RPMI7951 (cell line): ENCODE results near the gene SIAH1. TPM values are rescaled to one million over a fixed set of nuclear protein-coding genes. Genes with fewer than 3 reads are reported as not detected.
A peak's percentile ranks its signal among the peaks of the same experiment; 100 is the strongest.
"Not testable (repeated sequence)": the region's sequence is repeated elsewhere in the genome, so short reads cannot be mapped to it uniquely, and the experiment has no call there.

Source experiments
- DNase-seq: peaks from one replicate; pipeline ENCODE4 v3.0.0-alpha.2; 2012; ENCODE audit warnings: low read depth
- total RNA-seq: library from RNA; depleted of rRNA; stranded (reverse); fragments of >200 nt; shearing (Covaris generic); gene quantifications from 2 replicates; pipeline ENCODE4 v1.2.3, GENCODE V29; 2014; rRNA removed

The SIAH1 gene
- total RNA-seq, 1 experiment from 2014 or later: 28.0 TPM

DNA sequence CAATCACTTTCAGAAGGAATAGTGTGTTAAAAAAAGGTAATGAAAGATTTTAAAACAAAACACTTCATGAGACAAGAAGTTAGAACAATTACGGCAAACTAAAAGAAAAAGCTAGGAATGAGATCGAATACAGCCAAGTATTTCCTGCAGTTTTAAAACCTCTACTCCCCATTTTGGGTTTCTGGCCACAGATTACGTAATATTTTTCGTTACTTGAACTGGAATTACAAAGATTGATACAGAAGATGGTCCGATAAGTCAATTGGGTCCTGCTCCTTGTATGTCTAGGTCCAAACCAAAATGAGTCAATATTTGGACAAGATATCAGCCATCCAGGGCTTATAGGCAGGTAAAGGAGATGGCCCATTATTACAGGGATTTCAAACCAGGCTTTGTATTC, 52.2 kb downstream of the SIAH1 start:
- DNase-seq: no peak

DNA sequence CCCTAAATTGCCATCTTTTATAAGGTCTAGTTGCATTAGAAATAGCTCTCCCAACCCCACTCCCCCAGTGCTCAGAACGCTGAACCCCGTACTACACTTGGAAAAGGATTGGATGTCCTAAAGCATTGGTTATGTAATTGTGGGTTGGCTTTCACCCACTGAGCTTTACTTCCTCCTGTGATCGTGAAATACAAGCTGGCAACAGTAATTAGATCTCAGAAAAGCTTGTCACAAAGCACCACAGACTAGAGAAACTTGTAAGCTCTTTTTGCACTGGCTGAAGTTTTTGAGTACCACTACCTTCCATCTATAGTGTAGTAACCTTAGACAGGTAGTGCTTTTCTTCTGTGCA, 54.4 kb downstream of the SIAH1 start:
- no peak for DNase-seq

DNA sequence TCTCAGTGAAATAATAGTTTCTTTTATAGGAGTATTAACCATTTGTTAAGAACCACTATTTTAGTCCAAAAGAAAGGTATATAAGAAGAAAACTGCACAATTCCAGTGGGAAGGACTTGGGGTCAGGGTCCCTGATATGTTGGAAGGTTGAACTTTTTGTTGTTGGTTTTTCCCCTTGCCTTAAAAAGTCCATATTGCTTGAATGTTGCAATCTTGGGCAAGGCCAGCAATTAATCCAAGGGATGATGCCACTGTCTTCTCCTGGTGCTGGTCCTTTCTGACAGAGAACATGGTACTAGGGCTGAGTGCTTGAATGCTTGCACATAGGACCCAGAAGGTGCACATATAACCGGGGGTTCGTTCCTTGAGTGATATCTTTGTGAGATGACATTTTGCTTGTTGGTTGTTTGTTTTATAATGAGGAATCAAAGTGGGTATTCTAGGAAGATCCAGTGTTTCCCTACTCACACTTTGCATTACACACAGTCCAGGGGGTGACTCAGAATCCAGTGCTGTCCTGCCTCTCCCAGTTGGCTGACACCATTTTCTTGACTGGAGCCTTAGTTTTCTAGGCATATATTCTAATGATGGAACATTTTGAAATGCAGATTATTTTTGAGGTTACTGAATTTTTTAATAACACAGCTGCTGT, 54.9 kb downstream of the SIAH1 start:
- no peak for DNase-seq

DNA sequence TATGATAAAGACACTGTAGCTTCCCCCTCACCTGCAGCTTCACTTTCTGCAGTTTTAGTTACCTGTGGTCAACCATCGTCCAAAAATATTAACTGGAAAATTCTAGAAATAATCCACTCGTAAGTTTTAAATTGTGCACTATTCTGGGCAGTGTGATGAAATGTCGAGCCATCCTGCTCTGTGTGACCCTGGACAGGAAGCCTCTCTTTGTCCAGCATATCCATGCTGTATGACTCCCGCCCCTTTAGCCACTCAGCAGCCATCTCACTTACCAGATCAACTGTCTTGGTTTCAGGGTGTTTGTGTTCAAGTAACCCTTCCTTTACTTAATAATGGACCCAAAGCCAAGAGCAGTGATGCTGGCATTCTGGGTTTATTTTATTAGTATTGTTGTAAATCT, 56.1 kb downstream of the SIAH1 start:
- DNase-seq: no peak

DNA sequence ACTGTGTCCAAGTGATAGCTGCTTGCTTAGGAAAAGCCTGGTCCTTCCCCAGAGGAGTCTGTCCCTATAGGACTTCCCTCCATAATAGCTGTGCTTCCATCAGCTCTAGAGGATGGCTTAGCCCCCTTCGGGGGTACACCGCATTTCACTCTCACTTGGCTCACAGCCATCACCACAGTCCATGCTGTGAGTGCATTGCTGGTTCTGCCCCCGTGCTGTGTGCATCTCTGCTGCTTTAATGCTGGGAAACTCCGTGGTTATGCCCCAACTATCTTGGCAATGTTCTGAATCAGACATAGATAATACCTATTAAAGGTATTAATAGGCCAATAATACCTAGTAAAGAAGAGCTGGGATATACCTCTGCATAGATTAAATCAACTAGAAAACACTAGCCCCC, 58.3 kb downstream of the SIAH1 start:
- no peak for DNase-seq

DNA sequence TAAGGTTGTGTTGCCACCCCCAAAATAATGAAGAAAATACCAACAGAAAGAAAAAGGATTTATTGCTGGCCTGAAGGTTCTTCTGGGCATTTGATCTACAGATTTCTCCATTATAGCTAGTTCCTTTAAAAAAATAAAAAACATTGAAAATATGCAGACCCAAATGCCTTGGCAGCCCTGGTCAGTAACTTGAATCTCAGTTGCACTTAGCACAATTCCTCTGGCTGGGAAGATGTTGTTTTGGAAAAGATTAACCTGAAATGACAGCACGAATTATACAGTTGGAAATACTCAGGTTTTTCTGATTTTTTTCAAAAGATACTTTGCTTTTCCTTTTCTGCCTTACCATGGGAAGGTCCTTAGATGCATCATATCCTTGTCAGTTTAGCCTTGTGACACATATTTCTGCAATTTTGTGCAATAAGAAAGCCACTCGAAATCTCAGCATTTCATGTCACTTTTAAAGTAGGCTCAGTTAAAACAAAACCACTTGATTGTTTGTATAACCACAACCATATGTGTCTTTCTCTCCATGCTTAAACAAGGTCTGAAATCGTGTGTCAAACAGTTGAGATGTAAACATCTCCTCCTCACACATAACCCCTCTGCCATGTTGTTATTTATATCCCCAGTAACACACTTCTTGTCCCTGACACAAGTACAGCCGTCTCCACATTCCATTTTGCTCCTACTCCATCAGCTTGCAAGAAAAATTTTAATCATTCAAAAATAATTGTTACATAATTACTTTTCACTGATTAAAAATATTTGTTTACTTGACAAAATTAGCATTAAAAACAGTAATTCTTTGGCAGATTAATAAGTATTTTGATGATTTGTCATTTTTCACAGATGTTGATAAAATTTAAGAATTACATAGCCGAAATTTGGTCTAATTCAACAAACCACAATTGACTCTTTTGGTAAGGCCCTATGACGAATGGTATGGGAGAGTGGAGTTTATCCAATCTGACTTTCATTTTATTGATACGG, 61.1 kb downstream of the SIAH1 start:
- DNase-seq: peak; percentile 27

DNA sequence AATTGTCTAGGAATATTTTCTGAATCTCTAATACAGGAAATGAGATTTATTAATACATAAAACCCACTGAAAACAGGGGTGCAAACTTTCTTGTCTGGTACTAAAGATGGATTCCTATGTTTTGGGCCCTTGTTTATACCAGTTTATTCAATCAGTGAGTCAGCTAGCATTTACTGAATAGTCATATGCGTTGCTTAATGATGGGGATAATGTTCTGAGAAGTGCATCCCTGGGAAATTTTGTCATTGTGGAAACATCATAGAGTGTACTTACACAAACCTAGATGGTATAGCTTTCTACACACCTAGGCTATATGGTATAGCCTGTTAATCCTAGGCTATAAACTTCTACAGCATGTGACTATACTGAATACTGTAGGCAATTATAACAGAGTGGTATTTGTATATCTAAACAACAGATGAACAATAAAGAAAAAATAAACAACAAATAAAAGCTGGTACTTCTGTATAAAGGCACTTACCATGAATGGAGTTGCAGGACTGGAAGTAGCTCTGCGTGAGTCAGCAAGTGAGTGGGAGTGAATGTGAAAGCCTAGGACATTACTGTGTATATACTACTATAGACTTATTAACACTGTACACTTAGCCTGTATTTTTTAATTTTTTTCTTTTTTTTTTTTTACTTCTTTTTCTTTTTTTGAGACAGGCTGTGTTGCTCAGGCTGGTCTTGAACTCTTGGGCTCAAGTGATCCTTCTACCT, 63.7 kb downstream of the SIAH1 start:
- DNase-seq: peak; percentile 22

DNA sequence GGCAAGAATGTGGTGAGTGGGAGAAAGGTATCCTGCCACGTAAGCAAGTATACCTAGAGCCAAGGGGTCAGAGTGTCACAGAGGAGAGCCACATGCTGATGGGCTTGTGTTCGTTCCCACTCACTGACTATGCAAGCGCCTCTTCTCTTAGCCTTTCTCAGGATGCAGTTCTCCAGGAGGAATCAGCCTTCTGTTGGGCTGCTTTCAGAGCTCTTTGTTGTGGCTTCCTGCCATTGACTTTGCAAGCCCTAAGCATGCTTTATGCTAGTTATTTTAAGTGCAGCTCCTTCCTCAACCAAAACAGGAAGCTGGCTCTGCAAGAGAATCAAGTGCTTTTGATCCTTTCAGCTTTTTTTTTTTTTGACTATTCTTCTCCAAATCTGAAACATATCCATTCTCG, 66.6 kb downstream of the SIAH1 start:
- DNase-seq: peak; percentile 73

DNA sequence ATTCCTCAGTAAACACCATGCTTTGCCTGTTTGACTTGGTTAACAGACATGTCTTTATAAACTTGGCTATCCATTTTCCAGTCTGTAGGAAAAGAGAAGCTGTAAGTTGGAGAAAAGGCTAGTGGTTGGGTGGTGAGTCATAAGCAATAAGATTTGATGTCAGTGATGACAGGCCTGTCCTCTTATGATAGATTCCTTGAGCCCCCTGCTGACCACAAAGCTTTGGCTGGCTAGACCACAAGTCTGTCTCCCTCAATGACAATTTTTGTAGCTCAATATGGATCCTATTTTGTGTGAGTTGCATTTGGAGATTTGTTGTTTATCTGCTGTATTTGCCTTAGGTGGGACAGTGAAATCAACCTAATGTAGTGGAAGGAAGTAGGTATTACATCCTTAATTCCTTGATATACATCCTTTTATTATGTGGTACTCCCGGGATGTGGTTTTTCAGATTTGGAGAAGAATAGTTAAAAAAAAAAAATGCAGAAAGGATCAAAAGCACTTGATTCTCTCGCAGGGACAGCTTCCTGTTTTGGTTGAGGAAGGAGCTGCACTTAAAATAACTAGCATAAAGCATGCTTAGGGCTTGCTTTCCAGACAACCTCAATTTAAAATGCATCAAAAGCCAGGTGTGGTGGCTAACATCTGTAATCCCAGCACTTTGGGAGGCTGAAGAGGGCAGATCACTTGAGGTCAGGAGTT, 67.4 kb downstream of the SIAH1 start:
- peak; percentile 86 for DNase-seq

DNA sequence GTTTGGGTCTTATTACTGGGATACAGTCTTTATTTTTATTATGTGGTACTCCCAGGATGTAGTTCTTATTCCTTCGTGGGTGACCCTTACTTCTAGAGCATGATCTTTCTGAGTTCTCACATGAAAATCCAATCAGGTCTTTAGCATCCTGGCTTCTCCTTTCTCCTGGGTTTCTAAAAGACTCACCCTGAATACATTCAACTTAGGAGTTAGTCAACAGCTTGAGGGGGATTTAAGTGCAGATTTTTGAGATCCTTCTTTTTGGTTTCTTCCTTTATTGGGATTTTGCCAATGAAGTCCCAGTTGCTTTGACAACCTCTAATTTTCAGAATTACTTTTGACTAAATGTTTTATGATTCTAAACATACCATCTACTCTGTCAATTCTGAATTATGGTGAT, 68.2 kb downstream of the SIAH1 start:
- DNase-seq: peak; percentile 17

DNA sequence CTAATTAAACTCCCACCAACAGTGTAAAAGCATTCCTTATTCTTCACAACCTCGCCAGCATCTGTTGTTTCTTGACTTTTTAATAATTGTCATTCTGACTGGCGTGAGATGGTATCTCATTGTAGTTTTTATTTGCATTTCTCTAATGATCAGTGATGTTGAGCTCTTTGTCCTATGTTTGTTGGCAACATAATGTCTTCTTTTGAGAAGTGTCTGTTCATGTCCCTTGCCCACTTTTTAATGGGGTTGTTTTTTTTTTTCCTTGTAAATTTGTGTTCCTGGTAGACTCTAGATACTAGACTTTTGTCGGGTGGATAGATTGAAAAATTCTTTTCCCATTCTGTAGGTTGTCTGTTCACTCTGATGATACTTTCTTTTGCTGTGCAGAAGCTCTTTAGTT, 71.3 kb downstream of the SIAH1 start:
- DNase-seq: not testable (repeated sequence)

DNA sequence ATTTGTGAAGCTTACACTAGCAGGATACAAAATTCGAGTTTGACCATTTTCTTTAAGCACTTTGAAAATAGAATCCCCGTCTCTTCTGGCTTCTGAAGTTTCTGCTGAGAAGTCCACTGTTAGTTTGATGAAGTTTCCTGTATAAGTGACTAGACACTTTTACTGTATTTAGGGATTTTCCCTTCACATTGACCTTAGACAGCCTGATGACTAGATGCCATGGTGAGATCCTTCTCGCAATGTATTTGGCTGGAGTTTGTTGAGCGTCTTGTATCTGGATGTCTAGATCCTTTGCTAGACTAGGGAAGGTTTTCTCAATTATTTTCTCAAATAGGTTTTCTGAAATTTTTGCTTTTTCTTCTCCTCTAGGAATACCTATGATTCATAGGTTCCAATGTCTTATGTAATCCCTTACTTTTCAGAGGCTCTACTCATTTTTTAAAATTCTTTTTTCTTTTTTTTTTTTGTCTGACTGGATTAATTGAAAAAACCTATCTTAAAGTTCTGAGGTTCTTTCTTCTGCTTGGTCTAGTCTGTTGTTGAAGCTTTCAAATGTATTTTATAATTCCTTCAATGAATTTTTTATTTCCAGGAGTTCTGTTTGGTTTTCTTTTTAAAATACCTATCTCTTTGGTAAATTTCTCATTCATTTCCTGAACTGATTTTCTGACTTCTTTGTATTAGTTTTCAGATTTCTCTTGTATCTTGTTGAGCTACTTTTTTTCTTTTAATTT, 74.1 kb downstream of the SIAH1 start:
- DNase-seq: no peak

Other genes with a start within 250 kb of the SIAH1 start
- 0.29 and 0.48 TPM in 2 replicates for gene ABCC12, start 229.4 kb downstream of the SIAH1 start, total RNA-seq
- gene LONP2, start 141.1 kb downstream of the SIAH1 start, total RNA-seq: 45.7 and 47.9 TPM in 2 replicates
- not detected in 2 replicates for gene ABCC11, start 137.9 kb downstream of the SIAH1 start, total RNA-seq
- gene N4BP1, start 224.8 kb upstream of the SIAH1 start, total RNA-seq: 13.0 and 21.5 TPM in 2 replicates